ENCODE results near the gene CAMTA1. TPM values are rescaled to one million over a fixed set of nuclear protein-coding genes. Genes with fewer than 3 reads are reported as not detected.

CAMTA1 gene
- polyA plus RNA-seq, 1 donor (not counting 4 experiments of a cell fraction or from before 2014, with no cell fraction given), result 51.4 TPM

GRCh38 chr1:7280347-7280960 is 495.2 kb downstream of the CAMTA1 start:
- Histone ChIP-seq H3K27me3 (ENCODE audit: control insufficient read depth, extremely low read depth, insufficient read depth, low read length) (no peaks in the 10 kb centered on the region), H3K9ac (ENCODE audit: control insufficient read depth, extremely low read depth, insufficient read depth, low read length) (no peak overlapping the region), H3K4me2 (ENCODE audit: control insufficient read depth, extremely low read depth, insufficient read depth, low read depth, low read length) (no peak overlapping the region), H3K9me1 (ENCODE audit: control insufficient read depth, extremely low read depth, insufficient read depth, low read length) (no peaks in the 10 kb centered on the region), H3K27ac (ENCODE audit: control insufficient read depth, insufficient read depth, low read length) (no peak overlapping the region), H3K79me2 (ENCODE audit: control insufficient read depth, insufficient read depth, low read length) (no peaks in the 10 kb centered on the region), H4K20me1 (ENCODE audit: control insufficient read depth, extremely low read depth, insufficient read depth, low read length) (no peaks in the 10 kb centered on the region), H3K36me3 (ENCODE audit: control insufficient read depth in 2 of 2, extremely low read depth in 1 of 2, insufficient read depth in 2 of 2, low read length in 2 of 2) (no peaks in the 10 kb centered on the region), H3K9me3 (ENCODE audit: control insufficient read depth, low read depth, low read length) (no peaks in the 10 kb centered on the region), H3K4me3 (ENCODE audit: control insufficient read depth in 2 of 3, extremely low read depth in 1 of 3, insufficient read depth in 2 of 3, low read depth in 1 of 3, low read length in 3 of 3) (no peak overlapping the region), H3K4me1 (ENCODE audit: control insufficient read depth, extremely low read depth, insufficient read depth, low read length) (peaks cover 10% of the 10 kb centered on the region), H2AFZ (ENCODE audit: control insufficient read depth, low read length) (no peak overlapping the region)
- DNase-seq (ENCODE audit: low read depth, low spot score) (no peak), FAIRE-seq (no peak)
- TF ChIP-seq CTCF (optimal IDR thresholded peaks at IDR 0.05 in 1 of 3, IDR thresholded peaks at IDR 0.05 in 1 of 3, conservative IDR thresholded peaks at IDR 0.05 in 1 of 3; ENCODE audit: extremely low read depth in 1 of 3, insufficient read depth in 2 of 3, low read length in 3 of 3) (no peak), EZH2 (IDR thresholded peaks at IDR 0.05; ENCODE audit: low read length) (no peak)
- dilution Hi-C loops (cut with MboI; ENCODE audit: extremely low pct_ligation_motif_present, low sequenced_read_pairs), result no loop called here

- no peak for FAIRE-seq
Observed at GRCh38 chr1:7281821-7282220, 496.6 kb downstream of the CAMTA1 start.

More at GRCh38 chr1:7281821-7282220, 496.6 kb downstream of the CAMTA1 start:
- Histone ChIP-seq H3K9me3 (ENCODE audit: control insufficient read depth, low read depth, low read length) (no peaks in the 10 kb centered on the region), H3K4me3 (ENCODE audit: control insufficient read depth in 2 of 3, extremely low read depth in 1 of 3, insufficient read depth in 2 of 3, low read depth in 1 of 3, low read length in 3 of 3) (no peak overlapping the region), H3K4me2 (ENCODE audit: control insufficient read depth, extremely low read depth, insufficient read depth, low read depth, low read length) (no peak overlapping the region), H2AFZ (ENCODE audit: control insufficient read depth, low read length) (no peak overlapping the region), H3K9me1 (ENCODE audit: control insufficient read depth, extremely low read depth, insufficient read depth, low read length) (no peaks in the 10 kb centered on the region), H3K27ac (ENCODE audit: control insufficient read depth, insufficient read depth, low read length) (no peak overlapping the region), H3K79me2 (ENCODE audit: control insufficient read depth, insufficient read depth, low read length) (no peaks in the 10 kb centered on the region), H3K4me1 (ENCODE audit: control insufficient read depth, extremely low read depth, insufficient read depth, low read length) (peaks cover 12% of the 10 kb centered on the region), H4K20me1 (ENCODE audit: control insufficient read depth, extremely low read depth, insufficient read depth, low read length) (no peaks in the 10 kb centered on the region), H3K9ac (ENCODE audit: control insufficient read depth, extremely low read depth, insufficient read depth, low read length) (no peak overlapping the region), H3K36me3 (ENCODE audit: control insufficient read depth in 2 of 2, extremely low read depth in 1 of 2, insufficient read depth in 2 of 2, low read length in 2 of 2) (no peaks in the 10 kb centered on the region), H3K27me3 (ENCODE audit: control insufficient read depth, extremely low read depth, insufficient read depth, low read length) (no peaks in the 10 kb centered on the region)
- dilution Hi-C loops (cut with MboI; ENCODE audit: extremely low pct_ligation_motif_present, low sequenced_read_pairs), result no loop called here
- DNase-seq (ENCODE audit: low read depth, low spot score), result no peak
- TF ChIP-seq EZH2 (IDR thresholded peaks at IDR 0.05; ENCODE audit: low read length) (no peak), CTCF (optimal IDR thresholded peaks at IDR 0.05 in 1 of 3, IDR thresholded peaks at IDR 0.05 in 1 of 3, conservative IDR thresholded peaks at IDR 0.05 in 1 of 3; ENCODE audit: extremely low read depth in 1 of 3, insufficient read depth in 2 of 3, low read length in 3 of 3) (no peak)

Data from keratinocyte (primary cell).